ENCODE data around the gene RECQL5. TPM values are rescaled to one million over a fixed set of nuclear protein-coding genes. Genes with fewer than 3 reads are reported as not detected.

The RECQL5 gene
- total RNA-seq, 1 donor from 2014 or later, result 43.1 TPM

GRCh38 chr17:75652341-75652740 lies 14.6 kb downstream of the RECQL5 start:
- peak; percentile 40 for ATAC-seq
- H3K27ac ChIP-seq, result no peak overlapping the region
- H3K27me3 ChIP-seq, result no peaks in the 10 kb centered on the region
- H3K4me3 ChIP-seq, result no peak overlapping the region
- H3K4me1 ChIP-seq, result no peaks in the 10 kb centered on the region
- H3K9me3 ChIP-seq, result no peaks in the 10 kb centered on the region
- intact Hi-C loops (cut with DNase I), result no loop called here
- TF ChIP-seq, protein P1, sequence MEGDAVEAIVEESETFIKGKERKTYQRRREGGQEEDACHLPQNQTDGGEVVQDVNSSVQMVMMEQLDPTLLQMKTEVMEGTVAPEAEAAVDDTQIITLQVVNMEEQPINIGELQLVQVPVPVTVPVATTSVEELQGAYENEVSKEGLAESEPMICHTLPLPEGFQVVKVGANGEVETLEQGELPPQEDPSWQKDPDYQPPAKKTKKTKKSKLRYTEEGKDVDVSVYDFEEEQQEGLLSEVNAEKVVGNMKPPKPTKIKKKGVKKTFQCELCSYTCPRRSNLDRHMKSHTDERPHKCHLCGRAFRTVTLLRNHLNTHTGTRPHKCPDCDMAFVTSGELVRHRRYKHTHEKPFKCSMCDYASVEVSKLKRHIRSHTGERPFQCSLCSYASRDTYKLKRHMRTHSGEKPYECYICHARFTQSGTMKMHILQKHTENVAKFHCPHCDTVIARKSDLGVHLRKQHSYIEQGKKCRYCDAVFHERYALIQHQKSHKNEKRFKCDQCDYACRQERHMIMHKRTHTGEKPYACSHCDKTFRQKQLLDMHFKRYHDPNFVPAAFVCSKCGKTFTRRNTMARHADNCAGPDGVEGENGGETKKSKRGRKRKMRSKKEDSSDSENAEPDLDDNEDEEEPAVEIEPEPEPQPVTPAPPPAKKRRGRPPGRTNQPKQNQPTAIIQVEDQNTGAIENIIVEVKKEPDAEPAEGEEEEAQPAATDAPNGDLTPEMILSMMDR (IDR thresholded peaks at IDR 0.05), result no peak
- peak; percentile 54 for DNase-seq
- H3K36me3 ChIP-seq, result peaks cover 53% of the 10 kb centered on the region

DNA sequence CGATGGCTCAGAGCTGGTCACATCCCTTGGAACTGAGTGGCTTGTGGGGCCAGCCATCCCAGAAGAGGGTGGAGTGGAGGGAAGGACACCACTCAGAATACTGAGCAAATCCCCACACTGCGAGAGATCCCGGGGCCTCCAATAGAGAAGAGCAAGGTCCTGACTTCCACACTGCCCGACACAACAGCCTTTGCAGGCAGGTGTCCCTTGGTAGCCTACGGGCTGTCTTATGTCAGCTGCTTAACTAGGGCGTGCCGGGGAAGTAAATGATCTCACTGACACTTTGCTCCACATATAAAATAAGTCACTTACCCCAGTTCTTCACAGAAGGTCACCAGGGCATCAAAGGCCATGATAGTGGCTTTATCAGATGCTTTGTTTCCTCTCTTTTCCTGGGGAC lies 16.1 kb downstream of the RECQL5 start:
- Histone ChIP-seq H3K4me1 (peaks cover 12% of the 10 kb centered on the region), H3K27ac (no peak overlapping the region), H3K36me3 (peaks cover 45% of the 10 kb centered on the region), H3K9me3 (no peaks in the 10 kb centered on the region), H3K27me3 (no peaks in the 10 kb centered on the region), H3K4me3 (no peak overlapping the region)
- DNase-seq (peak; percentile 30), ATAC-seq (no peak)
- TF ChIP-seq, protein P1 (IDR thresholded peaks at IDR 0.05), result no peak
- intact Hi-C loops (cut with DNase I), result no loop called here

DNA sequence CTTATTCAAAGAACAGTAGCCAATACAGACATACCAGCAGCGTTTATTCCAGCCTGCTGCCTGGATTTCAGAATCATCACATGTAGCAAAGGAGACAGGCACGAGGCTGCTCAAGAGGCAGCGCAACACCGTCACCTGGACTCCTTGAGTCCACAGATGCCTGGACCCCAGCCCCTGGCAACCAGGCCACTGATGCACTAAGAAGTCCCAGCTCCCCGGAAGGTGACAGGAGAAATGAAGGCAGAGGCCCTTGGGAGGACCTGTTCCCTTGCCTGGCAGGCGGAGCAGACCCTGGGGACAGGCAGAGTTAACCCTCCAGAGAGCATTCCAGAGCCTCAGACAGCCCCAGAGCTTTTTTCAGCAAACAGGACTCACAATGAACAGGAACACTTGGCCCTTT lies 17.3 kb downstream of the RECQL5 start:
- peaks cover 35% of the 10 kb centered on the region for H3K36me3 ChIP-seq
- ATAC-seq, result no peak
- no peak overlapping the region for H3K4me3 ChIP-seq
- no peaks in the 10 kb centered on the region for H3K9me3 ChIP-seq
- H3K27ac ChIP-seq, result no peak overlapping the region
- peaks cover 16% of the 10 kb centered on the region for H3K4me1 ChIP-seq
- peak; percentile 33 for DNase-seq
- H3K27me3 ChIP-seq, result no peaks in the 10 kb centered on the region
- TF ChIP-seq, protein P1 (IDR thresholded peaks at IDR 0.05), result no peak
- intact Hi-C loops (cut with DNase I), result no loop called here

- H3K9me3 ChIP-seq, result no peaks in the 10 kb centered on the region
- TF ChIP-seq, protein P1 (IDR thresholded peaks at IDR 0.05), result no peak
- intact Hi-C loops (cut with DNase I), result no loop called here
- no peaks in the 10 kb centered on the region for H3K27me3 ChIP-seq
- H3K4me1 ChIP-seq, result peaks cover 16% of the 10 kb centered on the region
- DNase-seq (no peak), ATAC-seq (no peak)
- peaks cover 27% of the 10 kb centered on the region for H3K36me3 ChIP-seq
- no peak overlapping the region for H3K4me3 ChIP-seq
- no peak overlapping the region for H3K27ac ChIP-seq
Observed at GRCh38 chr17:75647921-75648320, 19.0 kb downstream of the RECQL5 start.

- H3K27ac ChIP-seq, result peak overlapping the region; percentile 89
- H3K4me3 ChIP-seq, result no peak overlapping the region
Observed at GRCh38 chr17:75647061-75647460, 19.9 kb downstream of the RECQL5 start.

More at GRCh38 chr17:75647061-75647460, 19.9 kb downstream of the RECQL5 start:
- intact Hi-C loops (cut with DNase I), result no loop called here
- H3K9me3 ChIP-seq, result no peaks in the 10 kb centered on the region
- H3K27me3 ChIP-seq, result no peaks in the 10 kb centered on the region
- ATAC-seq, result no peak
- TF ChIP-seq, protein P1 (IDR thresholded peaks at IDR 0.05), result no peak
- peak; percentile 64 for DNase-seq
- peaks cover 16% of the 10 kb centered on the region for H3K4me1 ChIP-seq
- peaks cover 27% of the 10 kb centered on the region for H3K36me3 ChIP-seq
